Erythroblast (primary cell): Measurements from ENCODE around the gene EGR4.

Source experiments
- GATA1 ChIP-seq: IDR thresholded peaks from 2 replicates; pipeline ENCODE4 v1.6.1; 2011; ENCODE audit warnings: low read depth, mild to moderate bottlenecking, control low read depth, low read length, moderate library complexity
- POLR2A ChIP-seq: IDR thresholded peaks from 2 replicates; pipeline ENCODE4 v1.6.1; 2011; ENCODE audit warnings: mild to moderate bottlenecking, low read length

GRCh38 chr2:73285159-73285739, 8.1 kb downstream of the EGR4 start:
- TF ChIP-seq POLR2A, result no peak
- TF ChIP-seq GATA1, result no peak
